GM12878 (cell line): ENCODE results near the gene TFCP2. TPM values are rescaled to one million over a fixed set of nuclear protein-coding genes. Genes with fewer than 3 reads are reported as not detected.

ENCODE experiments used
- ASH2L ChIP-seq: fragments of 300-600, 200-600 bp; sonication (generic); IDR thresholded peaks from 2 replicates; pipeline ENCODE4 v1.6.1; 2017; ENCODE audit warnings: low read depth, mild to moderate bottlenecking, borderline replicate concordance
- ATF7 ChIP-seq: fragments of 450-650 bp; IDR thresholded peaks from 2 replicates; pipeline ENCODE4 v1.6.1; 2016; ENCODE audit warnings: low read depth, mild to moderate bottlenecking
- BCL3 ChIP-seq: IDR thresholded peaks from 2 replicates; pipeline ENCODE4 v1.6.1; 2011; ENCODE audit warnings: borderline replicate concordance, low read depth, mild to moderate bottlenecking, moderate library complexity, low read length; ENCODE audit not compliant: insufficient read depth, poor library complexity, severe bottlenecking
- BMI1 ChIP-seq: fragments of 450-650 bp; IDR thresholded peaks from 2 replicates; pipeline ENCODE4 v1.6.1; 2016; ENCODE audit warnings: mild to moderate bottlenecking, moderate library complexity, borderline replicate concordance
- EZH2 ChIP-seq: IDR thresholded peaks from 2 replicates; pipeline ENCODE4 v1.6.1; 2012; ENCODE audit warnings: low read depth, mild to moderate bottlenecking, control low read depth, inconsistent platforms, low read length, borderline replicate concordance; ENCODE audit not compliant: control insufficient read depth
- GATAD2B ChIP-seq: fragments of 450-650 bp; conservative IDR thresholded peaks from 2 replicates; pipeline ENCODE4 v1.6.1; 2017; ENCODE audit warnings: low read depth, mild to moderate bottlenecking, moderate library complexity
- IRF5 ChIP-seq: fragments of 450-650 bp; IDR thresholded peaks from 2 replicates; pipeline ENCODE4 v1.6.1; 2017; ENCODE audit warnings: borderline replicate concordance
- JUNB ChIP-seq: IDR thresholded peaks from 2 replicates; pipeline ENCODE4 v1.6.1; 2016; ENCODE audit warnings: antibody characterized with exemption, mild to moderate bottlenecking
- NFXL1 ChIP-seq: fragments of 450-650 bp; IDR thresholded peaks from 2 replicates; pipeline ENCODE4 v1.6.1; 2017; ENCODE audit warnings: antibody characterized with exemption, mild to moderate bottlenecking, borderline replicate concordance
- NFYB ChIP-seq: IDR thresholded peaks from 2 replicates; pipeline ENCODE4 v1.6.1; 2011; ENCODE audit warnings: low read depth, mild to moderate bottlenecking, low read length, improper control_type of control experiment, moderate library complexity; ENCODE audit not compliant: insufficient read depth
- NKRF ChIP-seq: fragments of 450-650 bp; conservative IDR thresholded peaks from 2 replicates; pipeline ENCODE4 v1.6.1; 2017; ENCODE audit warnings: mild to moderate bottlenecking, moderate library complexity
- NR2C2 ChIP-seq: IDR thresholded peaks from 2 replicates; pipeline ENCODE4 v1.6.1; 2011; ENCODE audit warnings: borderline replicate concordance, low read depth; ENCODE audit not compliant: control insufficient read depth, insufficient read length
- PAX5 ChIP-seq: IDR thresholded peaks from 2 replicates; pipeline ENCODE4 v1.6.1; 2011; ENCODE audit warnings: low read depth, low read length, borderline replicate concordance
- POLR2A ChIP-seq: IDR thresholded peaks from 2 replicates; pipeline ENCODE4 v1.6.1; 2011; ENCODE audit warnings: low read depth, mild to moderate bottlenecking, low read length
- SP1 ChIP-seq: IDR thresholded peaks from one replicate; pipeline ENCODE4 v1.6.1; 2011; ENCODE audit warnings: low read depth, low read length
- SREBF1 ChIP-seq: IDR thresholded peaks from 2 replicates; pipeline ENCODE4 v1.6.1; 2012; ENCODE audit warnings: mild to moderate bottlenecking, low read length
- SRF ChIP-seq, 2 experiments: IDR thresholded peaks; 2 replicates each; pipeline ENCODE4 v1.6.1; 2011; ENCODE audit warnings: low read depth in 2 of 2, low read length in 2 of 2, mild to moderate bottlenecking in 1 of 2, moderate library complexity in 1 of 2
- STAT1 ChIP-seq: fragments of 450-650 bp; conservative IDR thresholded peaks from 2 replicates; pipeline ENCODE4 v1.6.1; 2014; ENCODE audit warnings: antibody characterized with exemption, mild to moderate bottlenecking
- TAF1 ChIP-seq: IDR thresholded peaks from 2 replicates; pipeline ENCODE4 v1.6.1; 2011; ENCODE audit warnings: mild to moderate bottlenecking, low read depth, low read length, borderline replicate concordance
- TBL1XR1 ChIP-seq: IDR thresholded peaks from 2 replicates; pipeline ENCODE4 v1.6.1; 2012; ENCODE audit warnings: low read depth, low read length, improper control_type of control experiment
- ZBTB33 ChIP-seq: fragments of 450-650 bp; IDR thresholded peaks from 2 replicates; pipeline ENCODE4 v1.6.1; 2017; ENCODE audit warnings: mild to moderate bottlenecking
- polyA plus RNA-seq, 11 experiments: library from polyadenylated mRNA; depleted of rRNA in 4 of 11; unstranded in 6 of 11; stranded (reverse) in 5 of 11; fragments of >200 nt; fragmentation: Nextera tagmentation in 4 of 11; fragmentation: Illumina TruSeq in 1 of 11; extraction: Ambion mirVana in 4 of 11; extraction: Trizol in 1 of 11; gene quantifications; 1 replicate in 1 of 11; 2 replicates in 10 of 11; pipeline versions ENCODE4 v1.2.1 to v1.2.3, GENCODE V29; 2011 to 2016; ENCODE audit warnings: inconsistent platforms in 2 of 11, missing spikeins in 2 of 11, low read depth in 1 of 11
- total RNA-seq, 4 experiments: library from RNA; depleted of rRNA in 3 of 4; stranded (reverse); fragments of >200 nt in 3 of 4; fragmentation: Illumina TruSeq in 1 of 4; extraction: Trizol in 1 of 4; gene quantifications; 2 replicates each; pipeline versions ENCODE4 v1.2.1 to v1.2.3, GENCODE V29; 2013 to 2021

Gene TFCP2
- total and polyA plus RNA-seq, 10 of the 15 experiments (the other 5 are each of a cell fraction or from before 2014, with no cell fraction given): 5.8 to 29.7 (median 14.2) TPM

- no peak for TF ChIP-seq ASH2L
- TF ChIP-seq NKRF: no peak
- no peak for TF ChIP-seq BCL3
- TF ChIP-seq TAF1: no peak
- no peak for TF ChIP-seq BMI1
- no peak for TF ChIP-seq ATF7
- no peak for TF ChIP-seq EZH2
- TF ChIP-seq NFXL1: no peak
- no peak for TF ChIP-seq IRF5
- peak; percentile 96 for TF ChIP-seq PAX5
- peak; percentile 60 for TF ChIP-seq SP1
- TF ChIP-seq SRF (IDR thresholded peaks at IDR 0.05; ENCODE audit: low read depth in 2 of 2, low read length in 2 of 2): no peak
- no peak for TF ChIP-seq NFYB
- TF ChIP-seq POLR2A: no peak
- peak; percentile 67 for TF ChIP-seq GATAD2B
- TF ChIP-seq STAT1: no peak
- TF ChIP-seq JUNB: no peak
- TF ChIP-seq SREBF1: no peak
- no peak for TF ChIP-seq NR2C2
- no peak for TF ChIP-seq ZBTB33
- no peak for TF ChIP-seq TBL1XR1
These were observed 15.6 kb upstream of the TFCP2 start (continued) for GRCh38 chr12:51188359-51189051.
